GM10266 (cell line): ENCODE results near the gene TNXB.
"Not testable (repeated sequence)": the region's sequence is repeated elsewhere in the genome, so short reads cannot be mapped to it uniquely, and the experiment has no call there.

Experiments
- DNase-seq: peaks from one replicate; pipeline ENCODE4 v3.0.0; 2012; ENCODE audit errors: extremely low spot score
- CTCF ChIP-seq: IDR thresholded peaks from 2 replicates; pipeline ENCODE4 v1.5.1; 2012; ENCODE audit warnings: mild to moderate bottlenecking, low read depth; ENCODE audit not compliant: control insufficient read depth, insufficient read depth; ENCODE audit errors: missing control alignments

The TNXB gene

GRCh38 chr6:32060966-32061655, 48.0 kb downstream of the TNXB start:
- TF ChIP-seq CTCF: no peak
- DNase-seq: no peak

GRCh38 chr6:32058511-32058963, 50.6 kb downstream of the TNXB start:
- no peak for DNase-seq
- no peak for TF ChIP-seq CTCF

- TF ChIP-seq CTCF: no peak
- DNase-seq: no peak
Observed at GRCh38 chr6:32057966-32058365, 51.2 kb downstream of the TNXB start.

DNA sequence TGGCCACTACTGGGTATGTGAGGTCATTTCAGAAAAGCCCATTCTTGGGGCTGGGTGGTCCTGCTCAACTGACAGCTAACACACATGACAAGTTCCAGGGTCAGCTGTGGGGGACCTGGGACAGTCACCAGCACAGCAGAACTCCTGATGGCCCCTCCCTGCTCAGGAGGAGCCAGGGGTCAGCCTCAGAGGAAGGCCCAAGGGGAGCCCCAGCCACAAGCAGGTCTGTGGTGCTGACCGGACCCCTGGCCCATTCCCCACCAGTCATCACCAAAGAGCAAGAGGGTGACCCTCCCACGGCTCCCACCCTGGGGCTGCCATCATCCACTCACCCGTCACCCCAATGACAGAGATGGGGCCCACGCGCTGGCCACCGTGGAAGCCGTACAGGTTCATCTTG, 52.9 kb downstream of the TNXB start:
- no peak for DNase-seq
- no peak for TF ChIP-seq CTCF

- not testable (repeated sequence) for DNase-seq
Observed at GRCh38 chr6:32055756-32056155, 53.4 kb downstream of the TNXB start.

GRCh38 chr6:32053314-32053713, 55.8 kb downstream of the TNXB start:
- not testable (repeated sequence) for DNase-seq

DNA sequence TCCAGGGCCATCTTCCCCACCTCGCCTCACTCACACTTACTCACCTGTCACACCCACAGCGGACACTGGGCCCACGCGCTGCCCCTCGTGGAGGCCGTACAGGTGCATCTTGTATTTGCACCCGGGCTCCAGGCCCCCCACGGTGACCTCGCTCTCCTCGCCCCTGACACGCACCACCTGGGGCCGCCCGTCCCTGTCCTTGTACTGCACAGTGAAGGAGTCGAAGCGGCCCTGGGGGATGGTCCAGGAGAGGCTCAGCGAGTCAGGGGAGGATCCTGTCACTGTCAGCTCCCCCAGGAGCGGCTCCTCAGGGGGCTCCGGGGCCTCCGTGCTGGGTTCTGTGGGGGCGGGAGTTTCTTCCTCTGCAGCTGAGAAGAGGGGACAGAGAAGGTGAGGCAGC, 56.5 kb downstream of the TNXB start:
- DNase-seq: not testable (repeated sequence)

DNA sequence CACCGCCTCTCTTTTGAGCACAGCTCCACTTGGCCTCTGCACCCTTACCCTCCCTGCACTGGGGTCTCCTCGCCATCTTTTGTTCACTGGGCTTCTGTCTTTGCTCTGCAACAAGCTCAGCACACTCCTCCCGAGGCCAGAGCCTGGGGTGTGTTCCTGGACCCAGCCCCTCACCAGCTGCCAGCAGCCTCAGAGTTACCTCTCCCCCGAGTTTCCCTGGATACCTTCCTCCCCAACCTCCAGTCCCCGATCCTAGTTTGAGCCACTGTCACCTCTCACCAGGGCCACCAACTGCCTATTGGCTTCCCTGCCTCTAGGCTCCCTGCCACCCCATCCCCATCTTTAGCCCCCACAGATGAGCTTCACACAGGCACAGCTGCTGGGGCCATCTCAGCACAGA, 58.6 kb downstream of the TNXB start:
- TF ChIP-seq CTCF: no peak
- no peak for DNase-seq

DNA sequence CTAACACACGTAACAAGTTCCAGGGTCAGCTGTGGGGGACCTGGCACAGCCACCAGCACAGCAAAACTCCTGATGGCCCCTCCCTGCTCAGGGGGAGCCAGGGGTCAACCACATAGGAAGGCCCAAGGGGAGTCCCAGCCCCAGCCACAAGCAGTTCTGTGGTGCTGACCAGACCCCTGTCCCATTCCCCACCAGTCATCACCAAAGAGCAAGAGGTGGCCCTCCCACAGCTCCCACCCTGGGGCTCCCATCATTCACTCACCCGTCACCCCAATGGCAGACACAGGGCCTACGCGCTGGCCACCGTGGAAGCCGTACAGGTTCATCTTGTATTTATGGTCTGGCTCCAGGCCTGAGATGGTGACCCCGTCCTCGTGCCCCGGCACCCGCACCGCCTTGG, 59.4 kb downstream of the TNXB start:
- not testable (repeated sequence) for DNase-seq

DNA sequence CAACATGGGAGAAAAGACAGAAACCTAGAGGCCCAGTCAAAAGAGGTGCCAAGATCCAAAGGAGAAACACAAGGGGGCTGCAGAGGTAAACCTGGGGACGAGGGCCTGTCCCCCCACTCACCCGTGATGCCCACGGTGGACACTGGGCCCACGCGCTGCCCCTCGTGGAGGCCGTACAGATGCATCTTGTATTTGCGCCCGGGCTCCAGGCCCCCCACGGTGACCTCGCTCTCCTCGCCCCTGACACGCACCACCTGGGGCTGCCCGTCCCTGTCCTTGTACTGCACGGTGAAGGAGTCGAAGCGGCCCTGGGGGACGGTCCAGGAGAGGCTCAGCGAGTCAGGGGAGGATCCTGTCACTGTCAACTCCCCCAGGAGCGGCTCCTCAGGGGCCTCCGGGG, 60.0 kb downstream of the TNXB start:
- not testable (repeated sequence) for DNase-seq
